HEK293 (cell line): Measurements from ENCODE around the gene KLHL17.

Experiments used
- CTCF ChIA-PET: fragments of 350-600 bp; formaldehyde crosslinking; extraction: SDS; loops from one replicate; lab custom pipeline; 2021; ENCODE audit warnings: antibody characterized with exemption; lab: Yijun Ruan, JAX
- POLR2A ChIA-PET: fragments of 300-600 bp; formaldehyde crosslinking; extraction: SDS; loops from one replicate; lab custom pipeline; 2020; ENCODE audit warnings: antibody characterized with exemption, inconsistent platforms; lab: Yijun Ruan, JAX
- H3K27ac ChIP-seq: fragments of 200-500 bp; sonication (Bioruptor generic); 2 replicates; pipeline ENCODE4 v1.5.1; 2014; ENCODE audit warnings: low read depth, low read length, control low read depth, inconsistent platforms; ENCODE audit errors: extremely low read depth
- H3K36me3 ChIP-seq, 2 experiments: fragments of 200-500 bp in 1 of 2; sonication (Bioruptor generic) in 1 of 2; 1 replicate in 1 of 2; 2 replicates in 1 of 2; pipeline ENCODE4 v1.5.1; 2014 to 2017; ENCODE audit warnings: inconsistent platforms in 2 of 2, low read length in 2 of 2; ENCODE audit not compliant: control insufficient read depth in 2 of 2, insufficient read depth in 1 of 2
- H3K4me1 ChIP-seq: fragments of 200-500 bp; sonication (Bioruptor generic); 2 replicates; pipeline ENCODE4 v1.5.1; 2014; ENCODE audit warnings: mild to moderate bottlenecking, low read length, inconsistent platforms; ENCODE audit not compliant: control insufficient read depth, insufficient read depth
- H3K4me3 ChIP-seq: 2 replicates; pipeline ENCODE4 v1.5.1; 2011; ENCODE audit warnings: low read depth, mild to moderate bottlenecking, control low read depth, low read length, moderate library complexity
- H3K9me3 ChIP-seq: fragments of 200-500 bp; sonication (Bioruptor generic); 2 replicates; pipeline ENCODE4 v1.5.1; 2014; ENCODE audit warnings: low read depth, low read length, inconsistent platforms; ENCODE audit not compliant: control insufficient read depth, insufficient read depth
- ELK4 ChIP-seq: IDR thresholded peaks from 2 replicates; pipeline ENCODE4 v1.6.1; 2011; ENCODE audit warnings: mild to moderate bottlenecking, low read depth, low read length, borderline replicate concordance
- GLI2 ChIP-seq: fragments of 450-650 bp; formaldehyde crosslinking; IDR thresholded peaks from 2 replicates; pipeline ENCODE4; 2017; ENCODE audit warnings: missing biosample characterization, missing genetic modification characterization, low read depth, borderline replicate concordance
- HOXD13 ChIP-seq: sonication (generic); formaldehyde crosslinking; IDR thresholded peaks from 2 replicates; pipeline ENCODE4 v1.8.0; 2022; ENCODE audit warnings: missing genetic modification reagents, borderline replicate concordance
- MZF1 ChIP-seq: fragments of 450-650 bp; formaldehyde crosslinking; IDR thresholded peaks from 2 replicates; pipeline ENCODE4 v1.5.1; 2017; ENCODE audit warnings: missing biosample characterization, missing genetic modification characterization, borderline replicate concordance
- OSR2 ChIP-seq: fragments of 450-650 bp; formaldehyde crosslinking; IDR thresholded peaks from 2 replicates; pipeline ENCODE4 v1.5.1; 2016; ENCODE audit warnings: missing biosample characterization, missing genetic modification characterization
- ZBTB10 ChIP-seq: fragments of 450-650 bp; formaldehyde crosslinking; IDR thresholded peaks from 2 replicates; pipeline ENCODE4 v1.5.1; 2016; ENCODE audit warnings: missing biosample characterization, missing genetic modification characterization
- ZBTB17 ChIP-seq: fragments of 450-650 bp; formaldehyde crosslinking; IDR thresholded peaks from 2 replicates; pipeline ENCODE4 v1.5.1; 2016; ENCODE audit warnings: missing biosample characterization, missing genetic modification characterization
- ZBTB44 ChIP-seq: fragments of 450-650 bp; IDR thresholded peaks from 2 replicates; pipeline ENCODE4 v1.5.1; 2018; ENCODE audit warnings: missing biosample characterization, mild to moderate bottlenecking, missing genetic modification characterization
- ZBTB8A ChIP-seq: fragments of 450-650 bp; formaldehyde crosslinking; IDR thresholded peaks from 2 replicates; pipeline ENCODE4 v1.5.1; 2016; ENCODE audit warnings: missing biosample characterization, missing genetic modification characterization
- ZNF146 ChIP-seq: fragments of 450-650 bp; formaldehyde crosslinking; IDR thresholded peaks from 2 replicates; pipeline ENCODE4 v1.5.1; 2016; ENCODE audit warnings: missing biosample characterization, missing genetic modification characterization
- ZNF157 ChIP-seq: fragments of 450-650 bp; formaldehyde crosslinking; IDR thresholded peaks from 2 replicates; pipeline ENCODE4 v1.5.1; 2016; ENCODE audit warnings: missing biosample characterization, missing genetic modification characterization
- ZNF202 ChIP-seq: fragments of 450-650 bp; formaldehyde crosslinking; IDR thresholded peaks from 2 replicates; pipeline ENCODE4 v1.5.1; 2016; ENCODE audit warnings: missing biosample characterization, missing genetic modification characterization, borderline replicate concordance
- ZNF211 ChIP-seq: fragments of 450-650 bp; formaldehyde crosslinking; IDR thresholded peaks from 2 replicates; pipeline ENCODE4 v1.5.1; 2016; ENCODE audit warnings: low read depth, missing biosample characterization, missing genetic modification characterization
- ZNF292 ChIP-seq: fragments of 450-650 bp; formaldehyde crosslinking; IDR thresholded peaks from 2 replicates; pipeline ENCODE4 v1.5.1; 2016; ENCODE audit warnings: low read depth, missing biosample characterization, missing genetic modification characterization, borderline replicate concordance
- ZNF350 ChIP-seq: fragments of 450-650 bp; formaldehyde crosslinking; IDR thresholded peaks from 2 replicates; pipeline ENCODE4 v1.5.0; 2017; ENCODE audit warnings: missing biosample characterization, mild to moderate bottlenecking, missing genetic modification characterization
- ZNF423 ChIP-seq: fragments of 450-650 bp; formaldehyde crosslinking; IDR thresholded peaks from 2 replicates; pipeline ENCODE4 v1.5.1; 2016; ENCODE audit warnings: missing biosample characterization, missing genetic modification characterization
- ZNF433 ChIP-seq: fragments of 450-650 bp; formaldehyde crosslinking; IDR thresholded peaks from 2 replicates; pipeline ENCODE4 v1.5.1; 2016; ENCODE audit warnings: missing biosample characterization, missing genetic modification characterization, low read depth
- ZNF558 ChIP-seq: fragments of 450-650 bp; formaldehyde crosslinking; IDR thresholded peaks from 2 replicates; pipeline ENCODE4 v1.5.1; 2016; ENCODE audit warnings: missing biosample characterization, missing genetic modification characterization
- ZNF560 ChIP-seq: fragments of 450-650 bp; formaldehyde crosslinking; IDR thresholded peaks from 2 replicates; pipeline ENCODE4 v1.5.1; 2017; ENCODE audit warnings: missing biosample characterization, missing genetic modification characterization, borderline replicate concordance
- ZNF658 ChIP-seq: fragments of 450-650 bp; formaldehyde crosslinking; IDR thresholded peaks from 2 replicates; pipeline ENCODE4; 2016; ENCODE audit warnings: missing biosample characterization, missing genetic modification characterization
- ZNF660 ChIP-seq: fragments of 450-650 bp; IDR thresholded peaks from 2 replicates; pipeline ENCODE4 v1.5.1; 2018; ENCODE audit warnings: missing biosample characterization, mild to moderate bottlenecking, missing genetic modification characterization
- ZNF704 ChIP-seq: fragments of 450-650 bp; formaldehyde crosslinking; IDR thresholded peaks from 2 replicates; pipeline ENCODE4 v1.5.1; 2016; ENCODE audit warnings: missing biosample characterization, missing genetic modification characterization
- ZNF707 ChIP-seq: fragments of 450-650 bp; formaldehyde crosslinking; IDR thresholded peaks from 2 replicates; pipeline ENCODE4 v1.5.1; 2016; ENCODE audit warnings: missing biosample characterization, missing genetic modification characterization
- ZNF830 ChIP-seq: fragments of 450-650 bp; IDR thresholded peaks from 2 replicates; pipeline ENCODE4 v1.5.0; 2018; ENCODE audit warnings: missing biosample characterization, missing genetic modification characterization, low read depth, mild to moderate bottlenecking, moderate library complexity
- ZSCAN16 ChIP-seq: fragments of 450-650 bp; formaldehyde crosslinking; IDR thresholded peaks from 2 replicates; pipeline ENCODE4 v1.5.1; 2016; ENCODE audit warnings: missing biosample characterization, missing genetic modification characterization
- ZSCAN5A ChIP-seq: fragments of 450-650 bp; formaldehyde crosslinking; IDR thresholded peaks from 2 replicates; pipeline ENCODE4 v1.5.1; 2016; ENCODE audit warnings: missing biosample characterization, missing genetic modification characterization

KLHL17 gene

GRCh38 chr1:952201-952600 lies 8.2 kb upstream of the KLHL17 start:
- peaks cover 12 to 100% of the 10 kb centered on the region in 2 experiments; a peak in 2 of 3 replicates for H3K36me3 ChIP-seq
- no peak overlapping the region for H3K4me3 ChIP-seq
- H3K27ac ChIP-seq, result no peak overlapping the region
- H3K4me1 ChIP-seq, result no peaks in the 10 kb centered on the region
- ChIA-PET POLR2A (interaction anchor here (1.6 to 2.6 kb wide), 2 partner anchors 8 to 11 kb away, joined by 4 to 12 read pairs; no protein-coding TSS in a partner anchor), CTCF (interaction anchor here (1.0 to 1.4 kb wide), 4 partner anchors 8 to 83 kb away, joined by 3 to 4 read pairs (median 4); no protein-coding TSS in a partner anchor)
- TF ChIP-seq ZSCAN5A (no peak), ELK4 (no peak), ZNF560 (tag by site-specific recombination) (no peak), ZNF423 (tag by site-specific recombination) (no peak), ZBTB44 (tag by site-specific recombination) (no peak), OSR2 (tag by site-specific recombination) (no peak), ZSCAN16 (tag by site-specific recombination) (no peak), ZNF433 (tag by site-specific recombination) (no peak), ZNF704 (tag by site-specific recombination) (no peak), ZNF292 (no peak), MZF1 (tag by site-specific recombination) (no peak), ZNF211 (tag by site-specific recombination) (no peak), ZBTB10 (tag by site-specific recombination) (no peak), ZNF146 (tag by site-specific recombination) (no peak), ZNF350 (no peak), ZBTB17 (tag by site-specific recombination) (no peak), ZNF707 (tag by site-specific recombination) (no peak)
- no peaks in the 10 kb centered on the region for H3K9me3 ChIP-seq

- Histone ChIP-seq H3K36me3 (peaks cover 12 to 100% of the 10 kb centered on the region in 2 experiments; a peak in 2 of 3 replicates), H3K4me3 (no peak overlapping the region), H3K4me1 (no peaks in the 10 kb centered on the region), H3K9me3 (no peaks in the 10 kb centered on the region), H3K27ac (no peak overlapping the region)
- ChIA-PET CTCF (interaction anchor here (1.0 to 1.4 kb wide), 2 partner anchors 8 to 42 kb away, joined by 4 read pairs; no protein-coding TSS in a partner anchor), POLR2A (interaction anchor here (0.7 to 2.6 kb wide), 3 partner anchors 8 to 36 kb away, joined by 3 to 12 read pairs (median 4); no protein-coding TSS in a partner anchor)
- TF ChIP-seq ZNF660 (tag by site-specific recombination) (no peak), ZBTB8A (tag by site-specific recombination) (no peak), ZNF157 (tag by site-specific recombination) (no peak), ZNF202 (tag by site-specific recombination) (no peak), GLI2 (no peak), ZNF830 (tag by site-specific recombination) (no peak), ZNF558 (tag by site-specific recombination) (no peak), HOXD13 (CRISPR knock-in tag) (no peak), ELK4 (no peak), ZNF658 (tag by site-specific recombination) (no peak)
These were observed 7.8 kb upstream of the KLHL17 start for GRCh38 chr1:952603-953002.
